ENCODE results near the gene VPS39.

The VPS39 gene

GRCh38 chr15:42145546-42146455 lies 62.3 kb downstream of the VPS39 start:
- in situ Hi-C loops (cut with MboI; ENCODE audit: low pct_unique_long_range_greater_than_20kb, low sequenced_read_pairs, unreplicated experiment): no loop called here
- no peak for TF ChIP-seq CTCF (IDR thresholded peaks at IDR 0.05; ENCODE audit: extremely low read depth, insufficient read depth, missing control alignments)
- no peak for DNase-seq (ENCODE audit: low spot score)

GRCh38 chr15:42144841-42145375 lies 63.2 kb downstream of the VPS39 start:
- no peak for DNase-seq (ENCODE audit: low spot score)
- in situ Hi-C loops (cut with MboI; ENCODE audit: low pct_unique_long_range_greater_than_20kb, low sequenced_read_pairs, unreplicated experiment): no loop called here
- TF ChIP-seq CTCF (IDR thresholded peaks at IDR 0.05; ENCODE audit: extremely low read depth, insufficient read depth, missing control alignments): no peak

- in situ Hi-C loops (cut with MboI; ENCODE audit: low pct_unique_long_range_greater_than_20kb, low sequenced_read_pairs, unreplicated experiment): no loop called here
- no peak for DNase-seq (ENCODE audit: low spot score)
- no peak for TF ChIP-seq CTCF (IDR thresholded peaks at IDR 0.05; ENCODE audit: extremely low read depth, insufficient read depth, missing control alignments)
Observed at GRCh38 chr15:42143866-42144625, 64.1 kb downstream of the VPS39 start.

GRCh38 chr15:42143356-42143755 lies 64.7 kb downstream of the VPS39 start:
- in situ Hi-C loops (cut with MboI; ENCODE audit: low pct_unique_long_range_greater_than_20kb, low sequenced_read_pairs, unreplicated experiment): no loop called here
- no peak for TF ChIP-seq CTCF (IDR thresholded peaks at IDR 0.05; ENCODE audit: extremely low read depth, insufficient read depth, missing control alignments)
- DNase-seq (ENCODE audit: low spot score): no peak

DNA sequence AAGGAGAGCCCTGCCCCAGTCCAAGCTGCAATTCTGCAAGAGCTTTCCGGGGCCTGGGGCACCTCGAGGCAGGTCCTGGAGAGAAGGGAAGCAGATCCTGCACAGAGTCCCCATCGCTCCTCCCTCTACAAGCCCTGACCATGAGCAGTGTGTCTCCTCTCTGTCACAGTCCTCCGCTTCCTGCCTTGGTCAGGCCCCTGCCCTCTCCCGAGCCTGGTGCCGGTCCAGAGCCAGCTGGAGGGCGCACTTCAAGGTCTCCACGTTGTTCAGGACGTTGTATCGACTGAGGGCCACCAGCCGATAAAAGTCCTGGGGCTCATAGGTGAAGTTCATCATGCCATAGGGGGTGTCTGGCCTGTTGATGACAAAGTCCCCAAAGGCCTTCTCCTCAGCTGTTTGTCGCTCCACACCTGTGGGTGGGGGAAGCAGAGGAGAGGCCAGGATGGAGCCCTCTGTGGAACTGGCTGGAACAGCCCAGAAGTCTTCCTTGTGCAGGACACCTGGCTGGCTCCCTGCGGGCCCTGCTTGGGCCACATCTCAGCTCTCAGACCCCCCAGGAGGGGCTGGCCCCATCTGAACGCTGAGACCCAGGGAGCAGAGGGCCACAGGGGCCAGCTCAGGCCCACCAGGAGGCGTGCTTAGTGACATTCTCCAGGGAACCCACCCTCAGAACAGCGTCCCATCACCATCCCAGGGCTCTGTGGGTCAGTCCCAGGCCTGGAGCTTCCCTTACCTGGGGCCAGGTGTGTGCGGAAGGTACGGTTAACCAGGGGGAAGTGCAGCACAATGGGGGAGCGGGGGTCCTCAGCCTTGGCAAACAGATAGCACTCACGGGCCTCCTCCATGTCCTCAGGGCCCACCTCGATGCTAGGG lies 66.1 kb downstream of the VPS39 start:
- in situ Hi-C loops (cut with MboI; ENCODE audit: low pct_unique_long_range_greater_than_20kb, low sequenced_read_pairs, unreplicated experiment): no loop called here
- no peak for TF ChIP-seq CTCF (IDR thresholded peaks at IDR 0.05; ENCODE audit: extremely low read depth, insufficient read depth, missing control alignments)

DNA sequence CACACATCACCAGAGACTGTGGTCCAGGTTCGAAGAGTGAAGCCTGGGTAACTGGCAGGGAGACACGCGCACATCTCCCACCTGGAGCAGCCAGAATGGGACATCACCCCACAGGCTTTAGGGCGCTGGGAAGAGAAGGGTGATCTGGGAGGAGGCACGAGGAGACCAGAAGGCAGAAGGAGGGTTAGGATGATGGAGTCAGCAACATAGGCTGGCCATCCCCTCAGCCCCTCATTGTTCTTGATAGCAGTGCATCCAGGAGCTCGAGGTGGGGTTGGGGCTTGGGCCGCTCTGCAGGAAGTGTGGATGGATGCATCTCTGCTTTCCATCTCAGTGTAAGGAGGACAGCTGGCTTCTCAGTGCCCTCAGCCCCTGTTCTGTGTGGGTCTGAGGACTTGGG lies 66.9 kb downstream of the VPS39 start:
- no peak for DNase-seq (ENCODE audit: low spot score)
- in situ Hi-C loops (cut with MboI; ENCODE audit: low pct_unique_long_range_greater_than_20kb, low sequenced_read_pairs, unreplicated experiment): no loop called here
- no peak for TF ChIP-seq CTCF (IDR thresholded peaks at IDR 0.05; ENCODE audit: extremely low read depth, insufficient read depth, missing control alignments)

More for the DNA sequence above, 66.1 kb downstream of the VPS39 start:
- DNase-seq (ENCODE audit: low spot score): no peak

Measured in GM13977 (cell line).